Measurements from ENCODE around the gene SHROOM4. TPM values are rescaled to one million over a fixed set of nuclear protein-coding genes. Genes with fewer than 3 reads are reported as not detected.

The SHROOM4 gene
- total and polyA plus RNA-seq, 9 of the 15 experiments (the other 6 are each of a cell fraction or from before 2014, with no cell fraction given) = not detected

GRCh38 chrX:50704360-50704759 is 109.6 kb downstream of the SHROOM4 start:
- Histone ChIP-seq H2AFZ (ENCODE audit: low read depth, low read length) (no peak overlapping the region), H3K9me1 (ENCODE audit: control insufficient read depth, insufficient read depth, low read length) (no peaks in the 10 kb centered on the region), H3K9ac (ENCODE audit: insufficient read depth in 1 of 2, low read depth in 2 of 2, low read length in 2 of 2) (no peak overlapping the region), H3K27me3 (ENCODE audit: control insufficient read depth in 2 of 2, insufficient read depth in 2 of 2, low read length in 2 of 2) (no peaks in the 10 kb centered on the region), H3K4me2 (ENCODE audit: insufficient read depth, low read length) (no peak overlapping the region), H3K79me2 (ENCODE audit: control insufficient read depth, insufficient read depth, low read length) (no peaks in the 10 kb centered on the region), H3K4me3 (no peak overlapping the region), H3K27ac (ENCODE audit: extremely low read depth, low read depth, low read length) (no peak overlapping the region), H4K20me1 (replicated peaks; ENCODE audit: control insufficient read depth, insufficient read depth, low read length) (no peaks in the 10 kb centered on the region), H3K4me1 (replicated peaks in 1 of 2; ENCODE audit: control insufficient read depth in 2 of 2, insufficient read depth in 2 of 2, low read length in 2 of 2) (no peaks in the 10 kb centered on the region), H3K36me3 (ENCODE audit: control insufficient read depth, insufficient read depth, low read length) (no peaks in the 10 kb centered on the region), H3K9me3 (replicated peaks; ENCODE audit: control insufficient read depth, insufficient read depth, low read depth, low read length) (no peaks in the 10 kb centered on the region)
- in situ Hi-C loops (cut with MboI) (no loop called here), intact Hi-C loops (cut with micrococcal nuclease) (no loop called here)
- no TSS peak for BruUV-seq (replicated peaks)
- ChIA-PET POLR2A (no interaction called here), CTCF (ENCODE audit: low intra/inter-chr PET ratio) (no interaction called here)
- TF ChIP-seq ZNF212 (CRISPR knock-in tag; IDR thresholded peaks at IDR 0.05) (no peak), ZNF277 (CRISPR knock-in tag; IDR thresholded peaks at IDR 0.05; ENCODE audit: borderline replicate concordance) (no peak), EWSR1 (IDR thresholded peaks at IDR 0.05; ENCODE audit: borderline replicate concordance, low read depth, partially characterized antibody) (no peak), TRIM25 (IDR thresholded peaks at IDR 0.05; ENCODE audit: borderline replicate concordance) (no peak), MYNN (IDR thresholded peaks at IDR 0.05) (no peak), MYNN (CRISPR knock-in tag; IDR thresholded peaks at IDR 0.05) (no peak), MAX (CRISPR knock-in tag; IDR thresholded peaks at IDR 0.05) (no peak), SMARCC2 (IDR thresholded peaks at IDR 0.05; ENCODE audit: low read depth) (no peak)
- no peak for FAIRE-seq
- no peak for ATAC-seq
- no peak for DNase-seq (ENCODE audit: extremely low read depth in 1 of 4, low spot score in 3 of 4)
- 0% methylated on average over 1 of the region's 1 CpG for whole genome bisulfite sequencing (ENCODE audit: insufficient coverage, low coverage, missing lambda C conversion rate)

All from K562 (cell line).